H9 (cell line): ENCODE data around the gene SPDYA. TPM values are rescaled to one million over a fixed set of nuclear protein-coding genes. Genes with fewer than 3 reads are reported as not detected.
A peak's percentile ranks its signal among the peaks of the same experiment; 100 is the strongest.

Experiments used
- DNase-seq: peaks from one replicate; pipeline ENCODE4 v3.0.0-alpha.2; 2017
- H2AFZ ChIP-seq: one replicate; pipeline ENCODE4 v1.6.1; 2013; ENCODE audit warnings: mild to moderate bottlenecking, low read length, control low read depth, moderate library complexity
- H2AK5ac ChIP-seq: 2 replicates; pipeline ENCODE4 v1.6.1; 2013; ENCODE audit warnings: low read length, control low read depth, mixed read lengths; ENCODE audit not compliant: insufficient read length
- H2BK120ac ChIP-seq: one replicate; pipeline ENCODE4 v1.6.1; 2013; ENCODE audit warnings: low read depth, mild to moderate bottlenecking, low read length, control low read depth, inconsistent platforms; ENCODE audit not compliant: poor library complexity, severe bottlenecking
- H2BK12ac ChIP-seq: 2 replicates; pipeline ENCODE4 v1.6.1; 2013; ENCODE audit warnings: low read length, control low read depth, mixed read lengths, low read depth; ENCODE audit not compliant: insufficient read length
- H2BK15ac ChIP-seq: 2 replicates; pipeline ENCODE4 v1.6.1; 2013; ENCODE audit warnings: low read depth, low read length, control low read depth
- H2BK20ac ChIP-seq: one replicate; pipeline ENCODE4 v1.6.1; 2013; ENCODE audit warnings: low read depth, mild to moderate bottlenecking, low read length, control low read depth, inconsistent platforms; ENCODE audit not compliant: poor library complexity, severe bottlenecking
- H2BK5ac ChIP-seq: 2 replicates; pipeline ENCODE4 v1.6.1; 2013; ENCODE audit warnings: low read length, control low read depth, mixed read lengths; ENCODE audit not compliant: insufficient read length
- H3K14ac ChIP-seq: 2 replicates; pipeline ENCODE4 v1.6.1; 2013; ENCODE audit warnings: low read length, control low read depth; ENCODE audit not compliant: insufficient read depth
- H3K18ac ChIP-seq: 2 replicates; pipeline ENCODE4 v1.6.1; 2013; ENCODE audit warnings: low read depth, mild to moderate bottlenecking, mixed read lengths, low read length, control low read depth; ENCODE audit not compliant: insufficient read length
- H3K23ac ChIP-seq: 2 replicates; pipeline ENCODE4 v1.6.1; 2013; ENCODE audit warnings: low read length, control low read depth, mixed read lengths, low read depth; ENCODE audit not compliant: insufficient read length
- H3K23me2 ChIP-seq: 2 replicates; pipeline ENCODE4 v1.6.1; 2013; ENCODE audit warnings: low read depth, mild to moderate bottlenecking, mixed read lengths, low read length, control low read depth; ENCODE audit not compliant: insufficient read length, poor library complexity, severe bottlenecking
- H3K27ac ChIP-seq: 2 replicates; pipeline ENCODE4 v1.5.1; 2013; ENCODE audit warnings: low read length, control low read depth, mixed read lengths, low read depth; ENCODE audit not compliant: insufficient read length
- H3K27me3 ChIP-seq: 2 replicates; pipeline ENCODE4 v1.6.1; 2013; ENCODE audit warnings: low read length, control low read depth, inconsistent platforms; ENCODE audit not compliant: insufficient read depth
- H3K4ac ChIP-seq: 2 replicates; pipeline ENCODE4 v1.6.1; 2013; ENCODE audit warnings: low read depth, mild to moderate bottlenecking, control low read depth, inconsistent platforms, low read length, moderate library complexity
- H3K4me1 ChIP-seq: 2 replicates; pipeline ENCODE4 v1.6.1; 2013; ENCODE audit warnings: low read length, control low read depth, inconsistent platforms; ENCODE audit not compliant: insufficient read depth
- H3K4me2 ChIP-seq: 2 replicates; pipeline ENCODE4 v1.6.1; 2013; ENCODE audit warnings: low read length, control low read depth, mixed read lengths; ENCODE audit not compliant: insufficient read length, insufficient read depth
- H3K56ac ChIP-seq: 2 replicates; pipeline ENCODE4 v1.6.1; 2013; ENCODE audit warnings: low read depth, mild to moderate bottlenecking, mixed read lengths, low read length, control low read depth; ENCODE audit not compliant: insufficient read length
- H3K79me1 ChIP-seq: 2 replicates; pipeline ENCODE4 v1.6.1; 2013; ENCODE audit warnings: low read depth, mild to moderate bottlenecking, moderate library complexity, low read length, control low read depth, inconsistent platforms; ENCODE audit not compliant: insufficient read depth, poor library complexity, severe bottlenecking
- H3K79me2 ChIP-seq: 2 replicates; pipeline ENCODE4 v1.6.1; 2013; ENCODE audit warnings: low read length, control low read depth, inconsistent platforms; ENCODE audit not compliant: insufficient read depth
- H3K9ac ChIP-seq: 2 replicates; pipeline ENCODE4 v1.6.1; 2013; ENCODE audit warnings: low read length, control low read depth, mixed read lengths; ENCODE audit not compliant: insufficient read length; ENCODE audit errors: extremely low read depth
- H3K9me3 ChIP-seq: one replicate; pipeline ENCODE4 v1.6.1; 2013; ENCODE audit warnings: low read depth, low read length, inconsistent platforms; ENCODE audit not compliant: control insufficient read depth
- H3T11ph ChIP-seq: one replicate; pipeline ENCODE4 v1.6.1; 2013; ENCODE audit warnings: mild to moderate bottlenecking, low read length, control low read depth, inconsistent platforms
- H4K20me1 ChIP-seq: one replicate; pipeline ENCODE4 v1.6.1; 2013; ENCODE audit not compliant: control insufficient read depth, insufficient read length, insufficient read depth
- H4K5ac ChIP-seq: 2 replicates; pipeline ENCODE4 v1.6.1; 2013; ENCODE audit warnings: low read depth, mild to moderate bottlenecking, mixed read lengths, low read length, control low read depth; ENCODE audit not compliant: insufficient read length
- H4K8ac ChIP-seq: replicated peaks from 2 replicates; pipeline ENCODE4 v1.6.1; 2013; ENCODE audit warnings: low read length, control low read depth, mixed read lengths, low read depth; ENCODE audit not compliant: insufficient read length
- H4K91ac ChIP-seq: 2 replicates; pipeline ENCODE4 v1.6.1; 2013; ENCODE audit warnings: low read depth, mild to moderate bottlenecking, moderate library complexity, mixed read lengths, low read length, control low read depth; ENCODE audit not compliant: insufficient read length
- H3K27ac Mint-ChIP-seq, 3 experiments: 2 replicates in 2 of 3; 3 replicates in 1 of 3; pipeline ENCODE4 v1.8.0; 2020 to 2021; ENCODE audit warnings: mixed read lengths in 3 of 3, mild to moderate bottlenecking in 1 of 3, moderate library complexity in 1 of 3
- H3K27me3 Mint-ChIP-seq: 2 replicates; pipeline ENCODE4 v1.8.0; 2021; ENCODE audit warnings: low read depth, mild to moderate bottlenecking, moderate library complexity, mixed read lengths
- H3K36me3 Mint-ChIP-seq, 3 experiments: 2 replicates in 2 of 3; 3 replicates in 1 of 3; pipeline ENCODE4 v1.8.0; 2020 to 2021; ENCODE audit warnings: low read depth in 3 of 3, mixed read lengths in 3 of 3; ENCODE audit not compliant: insufficient read depth in 1 of 3
- H3K4me1 Mint-ChIP-seq, 2 experiments: 2 replicates each; pipeline ENCODE4 v1.8.0; 2020; ENCODE audit warnings: mixed read lengths in 2 of 2
- H3K4me3 Mint-ChIP-seq, 2 experiments: 2 replicates in 1 of 2; 3 replicates in 1 of 2; pipeline ENCODE4 v1.8.0; 2020 to 2021; ENCODE audit warnings: mild to moderate bottlenecking in 2 of 2, mixed read lengths in 2 of 2, moderate library complexity in 1 of 2
- H3K9me3 Mint-ChIP-seq, 2 experiments: 2 replicates in 1 of 2; 3 replicates in 1 of 2; pipeline ENCODE4 v1.8.0; 2020; ENCODE audit warnings: mild to moderate bottlenecking in 2 of 2, mixed read lengths in 2 of 2, moderate library complexity in 1 of 2
- WGBS: extraction: QIAGEN DNeasy Blood & Tissue Kit; methylation state at CpG from one replicate; pipeline ENCODE4 v1.1.7; 2013; ENCODE audit warnings: missing lambda C conversion rate, low lambda C conversion rate, mixed read lengths; ENCODE audit not compliant: insufficient read length; ENCODE audit errors: extremely low coverage; 5-methylcytosine and 5-hydroxymethylcytosine counted together
- total RNA-seq: library from RNA; stranded (reverse); gene quantifications from 2 replicates; pipeline ENCODE4 v1.2.1, GENCODE V29; 2021
- TF ChIP-seq, protein P1 (sequence below): fragments of 200-600 bp; sonication (generic); conservative IDR thresholded peaks from 3 replicates; pipeline ENCODE4 v1.8.0; 2021; ENCODE audit warnings: antibody characterized with exemption, mild to moderate bottlenecking

SPDYA gene
- total RNA-seq, 1 experiment from 2014 or later, result 0.52 TPM

DNA sequence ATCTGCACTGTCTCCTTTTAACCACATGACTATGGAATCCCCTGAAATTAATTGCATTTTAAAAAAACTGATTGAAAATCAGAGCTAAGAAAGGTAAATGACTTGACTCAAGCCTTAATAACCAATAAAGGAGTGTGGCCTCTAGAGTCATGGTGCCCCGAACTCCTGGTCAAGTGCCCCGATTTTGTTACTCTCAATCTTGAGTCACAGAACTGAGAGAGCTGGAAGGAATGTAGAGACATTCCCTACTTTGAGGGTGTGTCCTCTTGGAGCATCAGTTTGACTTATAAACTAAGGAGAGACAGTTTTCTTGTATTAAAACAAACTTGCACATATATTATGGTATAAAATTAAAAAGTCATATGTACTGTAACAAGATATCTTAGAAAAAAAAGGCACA is 86.3 kb downstream of the SPDYA start:
- Mint-ChIP-seq H3K27ac (peak overlapping the region in 1 of 3 experiments; percentile 25; a peak in 1 of 7 replicates), H3K4me1 (peaks cover 28 to 34% of the 10 kb centered on the region in 2 experiments)
- no peak overlapping the region for H3K27ac ChIP-seq

More for the DNA sequence above, 86.3 kb downstream of the SPDYA start:
- no peaks in the 10 kb centered on the region for H3K79me1 ChIP-seq
- peaks cover 71% of the 10 kb centered on the region for H3K79me2 ChIP-seq
- peak overlapping the region; percentile 94 for H3K4me2 ChIP-seq
- TF ChIP-seq, protein P1, sequence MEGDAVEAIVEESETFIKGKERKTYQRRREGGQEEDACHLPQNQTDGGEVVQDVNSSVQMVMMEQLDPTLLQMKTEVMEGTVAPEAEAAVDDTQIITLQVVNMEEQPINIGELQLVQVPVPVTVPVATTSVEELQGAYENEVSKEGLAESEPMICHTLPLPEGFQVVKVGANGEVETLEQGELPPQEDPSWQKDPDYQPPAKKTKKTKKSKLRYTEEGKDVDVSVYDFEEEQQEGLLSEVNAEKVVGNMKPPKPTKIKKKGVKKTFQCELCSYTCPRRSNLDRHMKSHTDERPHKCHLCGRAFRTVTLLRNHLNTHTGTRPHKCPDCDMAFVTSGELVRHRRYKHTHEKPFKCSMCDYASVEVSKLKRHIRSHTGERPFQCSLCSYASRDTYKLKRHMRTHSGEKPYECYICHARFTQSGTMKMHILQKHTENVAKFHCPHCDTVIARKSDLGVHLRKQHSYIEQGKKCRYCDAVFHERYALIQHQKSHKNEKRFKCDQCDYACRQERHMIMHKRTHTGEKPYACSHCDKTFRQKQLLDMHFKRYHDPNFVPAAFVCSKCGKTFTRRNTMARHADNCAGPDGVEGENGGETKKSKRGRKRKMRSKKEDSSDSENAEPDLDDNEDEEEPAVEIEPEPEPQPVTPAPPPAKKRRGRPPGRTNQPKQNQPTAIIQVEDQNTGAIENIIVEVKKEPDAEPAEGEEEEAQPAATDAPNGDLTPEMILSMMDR, result no peak
- no peak overlapping the region for H3K14ac ChIP-seq
- no peak overlapping the region for H3K18ac ChIP-seq
- no peak overlapping the region for H4K5ac ChIP-seq
- no CpG with 5 or more reads among the region's 2 CpGs for WGBS
- H4K20me1 ChIP-seq, result no peaks in the 10 kb centered on the region
- no peak overlapping the region for H3K4ac ChIP-seq
- H3K23me2 ChIP-seq, result peaks cover 3% of the 10 kb centered on the region
- Mint-ChIP-seq H3K4me3 (peak overlapping the region; percentile 92 to 99), H3K36me3 (peaks cover 5 to 18% (median 14%) of the 10 kb centered on the region in 3 experiments), H3K27me3 (no peaks in the 10 kb centered on the region), H3K9me3 (peaks cover 0 to 2% of the 10 kb centered on the region in 2 experiments; a peak in 1 of 5 replicates)
- H3K9me3 ChIP-seq, result no peaks in the 10 kb centered on the region
- no peak overlapping the region for H2BK12ac ChIP-seq
- no peak overlapping the region for H2BK20ac ChIP-seq
- H2BK120ac ChIP-seq, result no peak overlapping the region
- no peak overlapping the region for H2AFZ ChIP-seq
- no peak overlapping the region for H2BK15ac ChIP-seq
- no peak overlapping the region for H2AK5ac ChIP-seq
- DNase-seq, result no peak
- no peak overlapping the region for H3K23ac ChIP-seq
- no peak overlapping the region for H3K56ac ChIP-seq
- peaks cover 2% of the 10 kb centered on the region; the same call in 1 of the 2 replicates for H3K4me1 ChIP-seq
- H4K8ac ChIP-seq, result no peak overlapping the region
- H3K27me3 ChIP-seq, result no peaks in the 10 kb centered on the region
- no peak overlapping the region for H2BK5ac ChIP-seq
- H3K9ac ChIP-seq, result no peak overlapping the region
- no peak overlapping the region for H3T11ph ChIP-seq
- no peak overlapping the region for H4K91ac ChIP-seq
